Activated CD4-positive, CD25-positive, alpha-beta regulatory T cell (primary cell): ENCODE results near the gene MRGPRE.

Experiments used
- DNase-seq, 4 experiments: peaks; one replicate each; lab custom pipeline; 2025; lab: John Stamatoyannopoulos, UW

The MRGPRE gene

GRCh38 chr11:3196161-3197043, 35.8 kb downstream of the MRGPRE start:
- DNase-seq = no peak

- no peak for DNase-seq
These were observed 36.7 kb downstream of the MRGPRE start for GRCh38 chr11:3195251-3196160.

- DNase-seq = no peak
These were observed 38.0 kb downstream of the MRGPRE start for GRCh38 chr11:3194016-3194816.

GRCh38 chr11:3193373-3194015, 38.7 kb downstream of the MRGPRE start:
- DNase-seq = no peak

GRCh38 chr11:3192511-3193372, 39.5 kb downstream of the MRGPRE start:
- DNase-seq = no peak

- no peak for DNase-seq
These were observed 40.5 kb downstream of the MRGPRE start for GRCh38 chr11:3191586-3192324.

GRCh38 chr11:3190600-3190999, 41.6 kb downstream of the MRGPRE start:
- DNase-seq = no peak

- no peak for DNase-seq
These were observed 42.2 kb downstream of the MRGPRE start for GRCh38 chr11:3189886-3190583.

- no peak for DNase-seq
These were observed 42.9 kb downstream of the MRGPRE start for GRCh38 chr11:3189196-3189843.

GRCh38 chr11:3188496-3189195, 43.6 kb downstream of the MRGPRE start:
- DNase-seq = no peak

- no peak for DNase-seq
These were observed 45.9 kb downstream of the MRGPRE start for GRCh38 chr11:3186166-3186953.

- DNase-seq = no peak
These were observed 47.4 kb downstream of the MRGPRE start for GRCh38 chr11:3184732-3185347.

GRCh38 chr11:3183523-3183922, 48.7 kb downstream of the MRGPRE start:
- DNase-seq = no peak

GRCh38 chr11:3182462-3182852, 49.8 kb downstream of the MRGPRE start:
- DNase-seq = no peak

- no peak for DNase-seq
These were observed 50.3 kb downstream of the MRGPRE start for GRCh38 chr11:3181725-3182461.

- no peak for DNase-seq
These were observed 51.3 kb downstream of the MRGPRE start for GRCh38 chr11:3180869-3181268.
